ENCODE measurements around the gene LAG3.

LAG3 gene

GRCh38 chr12:6752921-6753771 is 19.2 kb upstream of the LAG3 start, which contains the start of gene MLF2:
MLF2 (minus strand) TSS chr12:6753141; CDS start chr12:6752334, 807 bp downstream.
- TF ChIP-seq EZH2phosphoT487 (IDR thresholded peaks at IDR 0.05; ENCODE audit: borderline replicate concordance) (no peak), CTCF (conservative IDR thresholded peaks at IDR 0.05; ENCODE audit: low read length) (peak; percentile 91)

GRCh38 chr12:6753772-6754356 is 18.5 kb upstream of the LAG3 start:
- Histone ChIP-seq H3F3A (ENCODE audit: low read depth) (no peaks in the 10 kb centered on the region), H3K27me3 (ENCODE audit: insufficient read depth, low read length, poor library complexity, severe bottlenecking) (peaks cover 3% of the 10 kb centered on the region), H3K9ac (ENCODE audit: low read depth, low read length, poor library complexity, severe bottlenecking) (peak overlapping the region; percentile 97), H4K20me1 (ENCODE audit: insufficient read depth, low read length, poor library complexity, severe bottlenecking) (peaks cover 13% of the 10 kb centered on the region), H3K4me3 (ENCODE audit: low read length, poor library complexity, severe bottlenecking) (peak overlapping the region; percentile 87), H2AFZ (ENCODE audit: low read length) (peak overlapping the region; percentile 43; the same call in 1 of the 2 replicates), H3K79me2 (ENCODE audit: insufficient read depth, low read length) (peaks cover 30% of the 10 kb centered on the region), H3K9me2 (replicated peaks; ENCODE audit: low read depth, low read length) (no peaks in the 10 kb centered on the region), H3K4me1 (ENCODE audit: insufficient read depth, low read length, poor library complexity, severe bottlenecking) (peaks cover 29% of the 10 kb centered on the region), H3K4me2 (ENCODE audit: low read depth, low read length, poor library complexity, severe bottlenecking) (peak overlapping the region; percentile 98), H3K36me3 (ENCODE audit: insufficient read depth, low read length) (peaks cover 14% of the 10 kb centered on the region; the same call in 1 of the 2 replicates), H3K9me3 (ENCODE audit: insufficient read depth, low read depth, low read length) (no peaks in the 10 kb centered on the region)
- TF ChIP-seq EZH2phosphoT487 (IDR thresholded peaks at IDR 0.05; ENCODE audit: borderline replicate concordance) = no peak
- TF ChIP-seq CTCF (conservative IDR thresholded peaks at IDR 0.05; ENCODE audit: low read length) = no peak

More at GRCh38 chr12:6752921-6753771, 19.2 kb upstream of the LAG3 start, which contains the start of gene MLF2:
- Histone ChIP-seq H3K9me2 (replicated peaks; ENCODE audit: low read depth, low read length) (no peaks in the 10 kb centered on the region), H3K4me1 (ENCODE audit: insufficient read depth, low read length, poor library complexity, severe bottlenecking) (peaks cover 26% of the 10 kb centered on the region), H3F3A (ENCODE audit: low read depth) (no peaks in the 10 kb centered on the region), H3K4me2 (ENCODE audit: low read depth, low read length, poor library complexity, severe bottlenecking) (peak within 1 kb of the TSS; percentile 98), H3K36me3 (ENCODE audit: insufficient read depth, low read length) (peaks cover 17% of the 10 kb centered on the region; the same call in 1 of the 2 replicates), H2AFZ (ENCODE audit: low read length) (peak within 1 kb of the TSS; percentile 68), H3K27me3 (ENCODE audit: insufficient read depth, low read length, poor library complexity, severe bottlenecking) (peaks cover 3% of the 10 kb centered on the region), H3K4me3 (ENCODE audit: low read length, poor library complexity, severe bottlenecking) (peak within 1 kb of the TSS; percentile 87), H3K79me2 (ENCODE audit: insufficient read depth, low read length) (peaks cover 30% of the 10 kb centered on the region), H3K9me3 (ENCODE audit: insufficient read depth, low read depth, low read length) (no peaks in the 10 kb centered on the region), H4K20me1 (ENCODE audit: insufficient read depth, low read length, poor library complexity, severe bottlenecking) (peaks cover 13% of the 10 kb centered on the region), H3K9ac (ENCODE audit: low read depth, low read length, poor library complexity, severe bottlenecking) (peak within 1 kb of the TSS; percentile 97)

- Histone ChIP-seq H3K27me3 (ENCODE audit: insufficient read depth, low read length, poor library complexity, severe bottlenecking) (peaks cover 3% of the 10 kb centered on the region), H3K79me2 (ENCODE audit: insufficient read depth, low read length) (peaks cover 30% of the 10 kb centered on the region), H4K20me1 (ENCODE audit: insufficient read depth, low read length, poor library complexity, severe bottlenecking) (peaks cover 13% of the 10 kb centered on the region), H3K9ac (ENCODE audit: low read depth, low read length, poor library complexity, severe bottlenecking) (peak overlapping the region; percentile 97), H3K4me3 (ENCODE audit: low read length, poor library complexity, severe bottlenecking) (no peak overlapping the region), H3K9me3 (ENCODE audit: insufficient read depth, low read depth, low read length) (no peaks in the 10 kb centered on the region), H3K4me2 (ENCODE audit: low read depth, low read length, poor library complexity, severe bottlenecking) (peak overlapping the region; percentile 98), H2AFZ (ENCODE audit: low read length) (no peak overlapping the region), H3F3A (ENCODE audit: low read depth) (no peaks in the 10 kb centered on the region), H3K4me1 (ENCODE audit: insufficient read depth, low read length, poor library complexity, severe bottlenecking) (peaks cover 29% of the 10 kb centered on the region), H3K9me2 (replicated peaks; ENCODE audit: low read depth, low read length) (no peaks in the 10 kb centered on the region), H3K36me3 (ENCODE audit: insufficient read depth, low read length) (peaks cover 9% of the 10 kb centered on the region; the same call in 1 of the 2 replicates)
- TF ChIP-seq CTCF (conservative IDR thresholded peaks at IDR 0.05; ENCODE audit: low read length) = no peak
- no peak for TF ChIP-seq EZH2phosphoT487 (IDR thresholded peaks at IDR 0.05; ENCODE audit: borderline replicate concordance)
These were observed 17.9 kb upstream of the LAG3 start for GRCh38 chr12:6754411-6754810.

Data from Loucy (cell line).